Ishikawa (cell line): ENCODE data around the gene ALAS1.

Source experiments
- CEBPB ChIP-seq: IDR thresholded peaks from 2 replicates; pipeline ENCODE4 v1.6.1; 2012
- CREB1 ChIP-seq: IDR thresholded peaks from 2 replicates; pipeline ENCODE4 v1.6.1; 2012; ENCODE audit warnings: low read depth
- EGR1 ChIP-seq: IDR thresholded peaks from 2 replicates; pipeline ENCODE4 v1.6.1; 2012
- EP300 ChIP-seq: IDR thresholded peaks from 2 replicates; pipeline ENCODE4 v1.6.1; 2012; ENCODE audit warnings: borderline replicate concordance
- FOXM1 ChIP-seq: IDR thresholded peaks from 2 replicates; pipeline ENCODE4 v1.6.1; 2012; ENCODE audit warnings: low read depth, borderline replicate concordance
- MAX ChIP-seq: IDR thresholded peaks from 2 replicates; pipeline ENCODE4 v1.6.1; 2012
- NFIC ChIP-seq: IDR thresholded peaks from 2 replicates; pipeline ENCODE4 v1.6.1; 2012
- RAD21 ChIP-seq: IDR thresholded peaks from 2 replicates; pipeline ENCODE4 v1.6.1; 2012; ENCODE audit warnings: low read depth
- REST ChIP-seq: IDR thresholded peaks from 2 replicates; pipeline ENCODE4 v1.6.1; 2012; ENCODE audit warnings: low read depth, mild to moderate bottlenecking
- TAF1 ChIP-seq: IDR thresholded peaks from 2 replicates; pipeline ENCODE4 v1.6.1; 2012; ENCODE audit warnings: low read depth, mild to moderate bottlenecking
- TCF12 ChIP-seq: IDR thresholded peaks from 2 replicates; pipeline ENCODE4 v1.6.1; 2012; ENCODE audit warnings: low read depth
- TEAD4 ChIP-seq: IDR thresholded peaks from 2 replicates; pipeline ENCODE4 v1.6.1; 2012
- USF1 ChIP-seq: IDR thresholded peaks from 2 replicates; pipeline ENCODE4 v1.6.1; 2012
- YY1 ChIP-seq: IDR thresholded peaks from 2 replicates; pipeline ENCODE4 v1.6.1; 2012; ENCODE audit warnings: low read depth
- ZBTB7A ChIP-seq: IDR thresholded peaks from 2 replicates; pipeline ENCODE4 v1.6.1; 2012; ENCODE audit warnings: low read depth

The ALAS1 gene

GRCh38 chr3:52183786-52184445 is 14.0 kb upstream of the ALAS1 start:
- TF ChIP-seq CREB1 (no peak), ZBTB7A (no peak), NFIC (no peak), EGR1 (no peak), TAF1 (no peak), CEBPB (no peak), FOXM1 (no peak), TCF12 (no peak), REST (no peak), USF1 (no peak), YY1 (no peak)

- TF ChIP-seq TCF12, result no peak
- TF ChIP-seq TAF1, result no peak
- TF ChIP-seq EP300, result no peak
- no peak for TF ChIP-seq NFIC
- no peak for TF ChIP-seq FOXM1
- no peak for TF ChIP-seq TEAD4
- TF ChIP-seq RAD21, result no peak
Measured at GRCh38 chr3:52184690-52185089, 13.3 kb upstream of the ALAS1 start.

- TF ChIP-seq FOXM1, result no peak
- no peak for TF ChIP-seq MAX
- no peak for TF ChIP-seq TEAD4
- no peak for TF ChIP-seq EP300
- no peak for TF ChIP-seq RAD21
- TF ChIP-seq NFIC, result no peak
- no peak for TF ChIP-seq EGR1
- no peak for TF ChIP-seq TAF1
- TF ChIP-seq TCF12, result no peak
- no peak for TF ChIP-seq CREB1
- no peak for TF ChIP-seq CEBPB
- TF ChIP-seq ZBTB7A, result no peak
- no peak for TF ChIP-seq REST
- no peak for TF ChIP-seq USF1
- no peak for TF ChIP-seq YY1
Measured at GRCh38 chr3:52185311-52185710, 12.6 kb upstream of the ALAS1 start.

- TF ChIP-seq NFIC, result no peak
- no peak for TF ChIP-seq ZBTB7A
- no peak for TF ChIP-seq TAF1
- TF ChIP-seq EP300, result no peak
- no peak for TF ChIP-seq USF1
- TF ChIP-seq MAX, result no peak
- TF ChIP-seq EGR1, result no peak
- TF ChIP-seq RAD21, result no peak
- TF ChIP-seq TCF12, result no peak
- TF ChIP-seq FOXM1, result no peak
- TF ChIP-seq CREB1, result no peak
Measured at GRCh38 chr3:52185837-52186236, 12.1 kb upstream of the ALAS1 start.

- TF ChIP-seq EGR1, result no peak
- no peak for TF ChIP-seq EP300
- no peak for TF ChIP-seq TAF1
- TF ChIP-seq RAD21, result no peak
- no peak for TF ChIP-seq CEBPB
- no peak for TF ChIP-seq NFIC
- TF ChIP-seq FOXM1, result no peak
- TF ChIP-seq TCF12, result no peak
- no peak for TF ChIP-seq CREB1
- TF ChIP-seq ZBTB7A, result no peak
- no peak for TF ChIP-seq TEAD4
- TF ChIP-seq MAX, result no peak
- no peak for TF ChIP-seq USF1
- no peak for TF ChIP-seq YY1
- TF ChIP-seq REST, result no peak
Measured at GRCh38 chr3:52186729-52187128, 11.2 kb upstream of the ALAS1 start.
